Measurements from ENCODE around the gene CLDN10.

The CLDN10 gene

DNA sequence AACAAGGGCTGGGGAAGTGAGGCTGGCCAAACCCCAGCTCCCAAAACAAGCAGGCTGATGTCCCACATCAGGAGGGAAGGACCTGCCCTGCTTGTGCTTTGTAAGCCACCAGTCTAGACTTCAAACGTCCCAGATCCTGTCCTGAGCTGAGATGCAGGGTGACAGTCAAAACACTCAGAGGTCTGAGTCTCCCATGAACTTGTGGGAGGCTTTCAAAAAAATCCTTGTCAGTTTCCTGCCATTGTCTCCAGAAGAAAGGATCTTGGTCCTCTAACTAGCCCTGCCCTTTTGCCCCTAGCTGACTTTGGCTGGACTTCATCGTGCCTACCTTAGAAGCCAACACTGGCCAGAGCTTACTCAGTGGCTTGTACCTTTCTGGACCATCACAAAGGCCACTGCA is 48.7 kb downstream of the CLDN10 start:
- DNase-seq (ENCODE audit: low spot score), result no peak

- DNase-seq (ENCODE audit: low spot score), result no peak
Measured at GRCh38 chr13:95601906-95602305, 49.4 kb downstream of the CLDN10 start.

DNA sequence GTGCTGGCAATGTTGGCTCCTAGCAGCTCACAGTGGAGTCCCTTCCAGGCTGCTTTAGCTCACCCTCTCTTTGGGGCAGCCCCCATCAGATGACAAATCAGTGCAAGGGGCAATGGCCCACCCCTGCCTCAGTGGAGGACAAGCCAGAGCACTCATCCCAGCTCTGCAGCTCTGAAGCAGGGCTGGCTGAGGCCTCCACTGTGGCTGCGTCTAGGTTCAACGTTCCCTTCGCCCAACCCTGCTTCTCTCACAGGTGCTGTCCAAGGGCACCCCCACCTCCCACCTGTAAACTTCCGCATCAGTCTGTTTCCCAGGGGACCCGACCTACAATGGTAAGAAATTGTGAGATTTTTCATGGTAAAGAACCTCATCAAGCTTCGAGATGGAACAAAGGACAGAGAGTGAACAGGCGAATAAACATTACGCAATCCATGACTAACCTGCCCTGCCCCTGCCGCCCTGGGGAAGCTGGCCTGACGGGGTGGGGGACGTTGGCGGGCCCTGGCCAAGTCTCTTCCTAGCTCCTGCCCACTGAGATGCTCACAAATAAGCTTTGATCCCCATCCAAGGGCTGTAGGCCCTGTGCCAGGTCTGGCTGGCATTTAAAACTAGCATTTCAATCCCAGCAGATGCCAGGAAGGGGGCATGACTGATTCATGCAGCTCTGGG is 51.5 kb downstream of the CLDN10 start:
- no peak for DNase-seq (ENCODE audit: low spot score)

- no peak for DNase-seq (ENCODE audit: low spot score)
Measured at GRCh38 chr13:95604556-95604915, 52.0 kb downstream of the CLDN10 start.

DNA sequence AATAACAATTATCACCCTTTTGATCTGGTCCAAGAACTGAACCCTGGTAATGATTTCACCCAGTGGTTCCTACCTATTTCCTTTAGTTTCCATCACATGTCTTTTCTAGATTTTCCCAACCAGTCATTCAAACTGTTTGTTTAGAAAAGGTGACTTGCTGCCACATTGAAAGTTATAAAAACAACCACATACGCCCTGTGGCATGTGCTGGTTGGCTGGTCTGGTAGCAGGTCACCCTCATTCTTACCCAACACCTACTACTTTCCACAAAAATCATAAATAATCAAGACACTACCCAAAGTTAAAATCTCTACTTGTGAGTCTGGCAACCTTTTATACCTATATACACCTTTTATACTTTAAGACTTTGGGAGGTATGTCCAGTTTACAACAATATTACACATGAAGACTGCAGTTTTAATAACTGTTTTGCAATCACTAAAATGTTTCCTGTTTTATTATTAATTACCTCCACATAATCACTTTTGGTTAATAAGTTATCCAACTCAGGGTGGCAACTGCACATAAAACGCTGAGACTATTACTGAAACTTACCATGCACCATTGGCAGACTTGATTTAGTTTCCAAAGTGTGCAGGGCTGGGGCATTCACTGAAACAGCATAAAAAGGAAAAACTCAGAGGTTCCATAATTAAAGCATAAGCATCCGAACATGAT is 53.1 kb downstream of the CLDN10 start:
- DNase-seq (ENCODE audit: low spot score), result no peak

- DNase-seq (ENCODE audit: low spot score), result no peak
Measured at GRCh38 chr13:95607366-95607765, 54.8 kb downstream of the CLDN10 start.

DNA sequence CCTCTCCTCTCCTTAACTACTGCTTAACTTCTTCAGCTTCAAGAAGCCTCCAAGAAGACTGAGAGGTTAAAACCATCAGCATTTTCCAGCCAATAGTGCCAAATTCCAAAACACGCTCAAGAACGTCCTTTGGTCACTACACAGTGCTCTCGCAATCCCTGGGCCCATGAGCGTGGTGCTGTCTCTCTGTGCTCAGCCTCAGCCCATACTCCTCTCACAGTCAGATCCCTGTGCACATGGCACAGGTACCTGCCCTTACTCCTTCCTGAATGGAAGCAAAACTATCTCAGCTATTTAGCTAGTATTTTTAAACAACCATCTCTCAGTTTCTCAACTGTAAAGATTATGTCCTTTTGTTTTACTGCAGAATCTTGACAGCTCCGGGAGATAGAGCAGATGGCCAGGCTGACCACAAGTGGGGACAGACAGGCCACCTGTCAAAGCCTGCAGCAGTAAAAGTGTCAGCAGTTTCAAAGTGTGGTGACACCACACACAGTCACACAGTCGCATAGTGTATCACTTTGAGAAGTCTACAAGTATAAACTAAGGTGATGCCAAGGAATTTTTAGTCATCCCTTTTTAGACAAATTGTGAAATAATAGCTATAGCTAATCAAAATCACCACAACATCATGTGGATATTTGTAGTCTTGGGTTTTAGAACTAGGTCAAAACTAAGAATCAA is 56.3 kb downstream of the CLDN10 start:
- DNase-seq (ENCODE audit: low spot score), result no peak

- no peak for DNase-seq (ENCODE audit: low spot score)
Measured at GRCh38 chr13:95614641-95615245, 62.2 kb downstream of the CLDN10 start.

- no peak for DNase-seq (ENCODE audit: low spot score)
Measured at GRCh38 chr13:95615539-95615938, 63.0 kb downstream of the CLDN10 start.

DNA sequence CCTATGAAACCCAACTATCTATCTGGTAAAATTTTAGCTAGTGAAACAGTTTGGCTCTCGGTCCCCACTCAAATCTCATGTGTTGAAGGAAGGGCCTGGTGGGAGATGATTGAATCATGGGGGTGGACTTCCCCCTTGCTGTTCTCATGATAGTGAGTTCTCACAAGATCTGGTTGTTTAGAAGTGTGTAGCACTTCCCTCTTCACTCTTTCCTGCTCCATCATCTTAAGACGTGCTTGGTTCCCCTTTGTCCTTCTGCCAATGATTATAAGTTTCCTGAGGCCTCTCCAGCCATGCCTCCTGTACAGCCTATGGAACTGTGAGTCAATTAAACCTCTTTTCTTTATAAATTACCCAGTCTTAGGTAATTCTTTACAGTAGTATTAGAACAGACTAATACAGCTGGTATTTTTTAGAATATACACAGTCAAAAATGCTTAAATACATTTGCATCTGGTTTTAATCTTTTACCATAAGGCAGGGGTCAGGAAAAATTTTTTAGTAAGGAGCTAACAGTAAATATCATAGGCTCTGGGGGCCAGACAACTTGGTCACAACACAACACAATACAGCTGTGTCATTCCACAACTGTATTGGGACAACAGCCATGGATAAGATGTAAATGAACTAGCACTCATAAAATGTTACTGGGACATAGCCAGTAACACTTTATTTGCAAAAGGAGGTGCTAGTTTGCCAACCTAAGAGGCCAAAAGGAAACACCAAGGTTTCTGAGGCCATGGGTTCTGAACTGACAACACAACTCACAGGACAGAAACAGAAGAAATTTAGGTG is 67.7 kb downstream of the CLDN10 start:
- DNase-seq (ENCODE audit: low spot score), result no peak

- no peak for DNase-seq (ENCODE audit: low spot score)
Measured at GRCh38 chr13:95620825-95621498, 68.4 kb downstream of the CLDN10 start.

DNA sequence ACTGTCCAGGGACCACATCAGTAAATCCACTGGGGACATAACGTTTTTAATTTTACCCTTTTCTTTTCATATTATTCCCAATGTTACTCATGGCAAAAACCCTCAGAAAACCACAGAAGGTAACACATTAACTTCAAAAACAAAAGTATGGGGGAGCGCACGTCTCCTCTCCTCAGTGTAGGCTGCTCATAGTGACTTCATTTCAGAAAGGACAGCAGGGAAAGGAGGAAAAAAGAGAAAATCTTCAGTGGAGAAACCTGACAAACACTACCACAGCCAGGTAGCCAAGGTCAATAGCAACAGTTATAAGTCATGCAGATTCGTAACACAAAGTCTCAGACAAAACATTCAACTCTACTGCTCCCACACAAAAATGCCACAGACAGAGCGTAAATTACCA is 70.6 kb downstream of the CLDN10 start:
- no peak for DNase-seq (ENCODE audit: low spot score)

DNA sequence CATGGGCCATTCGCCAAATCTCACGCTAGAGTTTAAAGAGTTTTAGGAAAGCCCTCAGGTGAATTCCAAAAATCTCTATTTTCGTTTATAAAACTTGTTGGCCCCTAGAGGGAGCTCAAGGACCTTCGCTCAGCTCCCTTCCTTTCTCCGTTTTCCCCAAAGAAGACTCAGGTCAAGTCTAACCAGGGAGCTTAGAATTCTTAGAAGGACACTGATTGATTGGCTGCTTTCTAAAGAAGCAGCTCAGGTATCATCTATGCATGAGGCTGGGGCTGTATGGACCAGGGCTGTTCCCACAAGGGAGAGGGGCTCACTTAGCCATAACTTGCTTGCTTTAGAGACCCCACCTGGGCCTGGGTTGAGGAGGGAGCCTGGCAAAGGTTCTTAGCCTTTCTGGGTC is 71.5 kb downstream of the CLDN10 start:
- DNase-seq (ENCODE audit: low spot score), result no peak

GRCh38 chr13:95626768-95627167 is 74.2 kb downstream of the CLDN10 start:
- no peak for DNase-seq (ENCODE audit: low spot score)

- DNase-seq (ENCODE audit: low spot score), result no peak
Measured at GRCh38 chr13:95627590-95627989, 75.1 kb downstream of the CLDN10 start.

DNA sequence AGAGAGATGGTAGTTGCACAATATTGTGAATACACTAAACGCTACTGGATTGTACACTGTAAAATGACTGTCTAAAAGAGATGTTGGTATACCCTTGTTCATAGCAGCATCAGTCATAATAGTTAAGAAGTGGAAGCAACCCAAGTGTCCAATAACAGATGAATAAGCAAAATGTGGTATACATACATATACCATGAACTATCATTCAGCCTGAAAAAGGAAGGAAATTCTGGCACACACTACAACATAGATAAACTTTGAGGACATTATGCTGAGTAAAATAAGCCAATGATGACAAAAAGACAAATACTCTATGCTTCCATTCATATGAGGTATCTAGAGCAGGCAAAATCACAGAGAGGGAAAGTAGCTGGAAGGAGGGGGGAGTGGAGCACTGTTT is 76.0 kb downstream of the CLDN10 start:
- no peak for DNase-seq (ENCODE audit: low spot score)

DNA sequence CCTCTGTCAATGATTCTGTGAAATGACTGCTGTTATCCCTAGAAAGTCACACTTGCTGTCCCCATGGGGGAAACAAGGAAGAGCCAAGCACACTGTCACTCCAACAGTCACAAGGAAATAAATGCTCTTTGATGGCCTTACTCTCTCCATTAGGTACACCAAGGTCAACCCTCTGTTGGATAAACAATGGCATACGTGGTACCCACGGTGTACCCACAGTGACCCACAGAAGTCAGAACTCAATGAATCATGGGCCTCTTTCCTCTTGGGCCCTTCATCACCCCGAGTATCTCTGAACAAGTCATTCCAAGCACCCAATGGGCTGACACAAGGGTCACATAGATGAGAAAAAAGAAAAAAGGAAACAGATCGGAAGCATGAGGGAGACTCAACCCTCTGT is 76.6 kb downstream of the CLDN10 start:
- no peak for DNase-seq (ENCODE audit: low spot score)
